HepG2 (cell line): ENCODE measurements around the gene SLC26A5.

Source experiments
- ARNT ChIP-seq: fragments of 450-650 bp; IDR thresholded peaks from 2 replicates; pipeline ENCODE4 v1.6.1; 2017
- BHLHE40 ChIP-seq: IDR thresholded peaks from 2 replicates; pipeline ENCODE4 v1.6.1; 2011; ENCODE audit warnings: low read length, improper control_type of control experiment
- MXI1 ChIP-seq: IDR thresholded peaks from 3 replicates; pipeline ENCODE4 v1.6.1; 2012; ENCODE audit warnings: low read depth, low read length, inconsistent platforms, borderline replicate concordance
- POLR2A ChIP-seq, 2 experiments: IDR thresholded peaks; 2 replicates each; pipeline ENCODE4 v1.6.1; 2011; ENCODE audit warnings: low read depth in 2 of 2, low read length in 2 of 2, mild to moderate bottlenecking in 1 of 2, moderate library complexity in 1 of 2; ENCODE audit not compliant: insufficient read depth in 1 of 2
- POLR2AphosphoS2 ChIP-seq: IDR thresholded peaks from 2 replicates; pipeline ENCODE4 v1.6.1; 2011; ENCODE audit warnings: low read depth, low read length, improper control_type of control experiment
- POLR2AphosphoS5 ChIP-seq: IDR thresholded peaks from 2 replicates; pipeline ENCODE4 v1.6.1; 2012; ENCODE audit warnings: low read depth, low read length
- TSC22D2 ChIP-seq: sonication (generic); formaldehyde crosslinking; IDR thresholded peaks from 2 replicates; pipeline ENCODE4 v1.5.1; 2020; ENCODE audit warnings: missing genetic modification reagents, mild to moderate bottlenecking, borderline replicate concordance
- ZBTB34 ChIP-seq: sonication (generic); formaldehyde crosslinking; IDR thresholded peaks from 2 replicates; pipeline ENCODE4 v1.8.0; 2022; ENCODE audit warnings: mild to moderate bottlenecking, missing genetic modification reagents
- ZNF121 ChIP-seq: sonication (generic); formaldehyde crosslinking; IDR thresholded peaks from 2 replicates; pipeline ENCODE4 v1.5.0; 2020; ENCODE audit warnings: mild to moderate bottlenecking, missing genetic modification reagents

GRCh38 chr7:103389263-103389662, 56.7 kb downstream of the SLC26A5 start:
- TF ChIP-seq POLR2A (IDR thresholded peaks at IDR 0.05; ENCODE audit: insufficient read depth in 1 of 2, low read depth in 2 of 2, low read length in 2 of 2) (no peak), ARNT (no peak), BHLHE40 (no peak), ZNF121 (CRISPR knock-in tag) (no peak), POLR2AphosphoS5 (no peak), TSC22D2 (CRISPR knock-in tag) (no peak), POLR2AphosphoS2 (no peak), MXI1 (no peak), ZBTB34 (no peak)
